GM19240 (cell line): ENCODE data around the gene HSF4.

ENCODE experiments used
- DNase-seq: peaks from one replicate; pipeline ENCODE4 v3.0.0; 2011; ENCODE audit warnings: low spot score; ENCODE audit not compliant: insufficient read length

HSF4 gene

DNA sequence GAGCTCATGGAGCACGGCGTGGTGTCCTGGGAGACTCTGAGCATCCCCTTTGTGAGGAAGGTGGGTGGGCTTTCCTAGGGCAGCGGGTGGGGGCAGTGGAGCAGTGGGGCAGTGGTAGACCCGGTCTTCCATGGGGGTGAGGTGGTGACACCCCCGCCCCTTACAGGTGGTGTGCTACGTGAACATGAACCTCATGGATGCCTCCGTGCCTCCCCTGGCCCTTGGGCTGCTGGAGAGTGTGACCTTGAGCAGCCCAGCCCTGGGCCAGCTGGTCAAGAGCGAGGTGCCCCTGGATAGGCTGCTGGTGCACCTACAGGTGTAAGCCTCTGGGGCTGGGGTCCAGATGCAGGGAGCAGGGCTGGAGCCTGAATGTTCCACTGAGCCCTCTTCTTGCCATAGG, 35.9 kb downstream of the HSF4 start:
- DNase-seq = no peak

- no peak for DNase-seq
These were observed 37.1 kb downstream of the HSF4 start for GRCh38 chr16:67201411-67202345.

DNA sequence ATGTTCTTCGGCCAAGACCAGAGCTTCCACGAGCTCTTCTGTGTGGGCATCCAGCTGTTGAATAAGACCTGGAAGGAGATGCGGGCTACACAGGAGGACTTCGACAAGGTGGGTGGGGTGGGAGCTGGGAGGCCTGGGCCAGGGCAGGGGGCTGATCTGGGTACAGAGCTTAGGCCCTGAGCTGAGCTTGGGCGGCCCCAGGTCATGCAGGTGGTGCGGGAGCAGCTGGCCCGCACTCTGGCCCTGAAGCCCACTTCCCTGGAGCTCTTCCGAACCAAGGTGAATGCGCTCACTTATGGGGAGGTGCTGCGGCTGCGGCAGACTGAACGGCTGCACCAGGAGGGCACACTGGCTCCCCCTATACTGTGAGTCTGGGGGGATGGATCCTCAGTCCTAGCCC, 37.9 kb downstream of the HSF4 start:
- DNase-seq = no peak

GRCh38 chr16:67202956-67203493, 38.5 kb downstream of the HSF4 start:
- no peak for DNase-seq

DNA sequence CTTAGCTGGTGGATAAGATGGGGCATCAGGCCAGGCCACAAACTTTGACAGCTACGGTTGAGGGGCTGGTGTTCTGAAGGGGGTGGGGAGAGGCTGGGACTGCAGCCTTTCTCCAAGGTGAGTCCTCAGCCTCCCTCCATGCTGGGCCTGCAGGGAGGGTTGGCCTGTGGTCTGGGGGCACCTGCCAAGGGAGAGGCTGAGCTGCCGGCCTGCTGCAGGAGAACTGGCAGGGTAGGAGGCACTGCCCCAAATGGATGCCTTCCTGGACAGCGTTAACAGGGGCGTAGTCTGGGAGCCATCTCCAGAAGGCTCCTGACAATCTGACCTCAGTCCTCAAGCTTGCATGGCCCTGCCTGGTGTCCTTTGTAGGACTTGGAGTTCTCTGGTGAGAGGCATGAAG, 39.5 kb downstream of the HSF4 start:
- no peak for DNase-seq

- no peak for DNase-seq
These were observed 41.7 kb downstream of the HSF4 start for GRCh38 chr16:67206129-67206837.

DNA sequence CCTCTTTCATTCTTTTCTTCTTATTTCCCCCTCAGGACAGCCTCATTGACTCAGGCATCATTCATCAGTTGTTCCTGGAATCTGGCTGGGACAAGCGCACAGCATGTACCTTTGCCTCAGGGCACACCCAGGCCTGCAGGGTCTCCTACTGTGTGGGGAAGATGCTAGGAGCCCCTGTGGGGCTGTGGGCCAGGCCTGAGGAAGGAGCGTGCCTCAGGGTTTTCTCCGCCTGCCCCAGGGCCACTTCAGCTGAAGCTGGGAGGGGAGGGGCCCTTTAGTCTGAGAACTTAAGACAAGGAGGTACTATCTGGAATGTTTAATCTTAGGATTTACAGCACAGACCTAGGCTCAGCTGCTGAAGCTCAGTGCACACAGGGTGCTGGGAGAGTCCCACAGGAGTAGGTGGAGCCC, 42.3 kb downstream of the HSF4 start:
- no peak for DNase-seq

- no peak for DNase-seq
These were observed 42.9 kb downstream of the HSF4 start for GRCh38 chr16:67207249-67208091.

GRCh38 chr16:67208154-67208896, 43.8 kb downstream of the HSF4 start:
- no peak for DNase-seq

DNA sequence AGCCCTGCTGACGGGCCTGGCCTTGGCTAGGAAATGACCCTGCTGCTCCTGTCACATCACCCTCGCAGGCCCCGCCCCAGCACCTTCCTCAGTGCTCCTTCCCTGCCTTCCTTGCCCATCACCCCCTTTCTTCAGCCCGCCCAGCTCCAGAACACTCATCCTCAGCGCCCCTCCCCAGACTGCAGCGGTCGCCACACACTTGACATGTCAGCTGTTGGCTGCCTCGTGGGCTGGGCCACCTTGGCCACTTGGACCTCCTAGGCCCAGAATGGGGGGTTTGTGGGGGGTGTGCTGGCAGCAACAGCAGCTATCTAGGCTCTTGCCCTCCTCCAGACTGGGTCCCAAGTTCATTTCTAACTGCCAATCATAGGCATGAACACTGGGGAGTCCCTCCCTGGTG, 45.0 kb downstream of the HSF4 start:
- DNase-seq = no peak

DNA sequence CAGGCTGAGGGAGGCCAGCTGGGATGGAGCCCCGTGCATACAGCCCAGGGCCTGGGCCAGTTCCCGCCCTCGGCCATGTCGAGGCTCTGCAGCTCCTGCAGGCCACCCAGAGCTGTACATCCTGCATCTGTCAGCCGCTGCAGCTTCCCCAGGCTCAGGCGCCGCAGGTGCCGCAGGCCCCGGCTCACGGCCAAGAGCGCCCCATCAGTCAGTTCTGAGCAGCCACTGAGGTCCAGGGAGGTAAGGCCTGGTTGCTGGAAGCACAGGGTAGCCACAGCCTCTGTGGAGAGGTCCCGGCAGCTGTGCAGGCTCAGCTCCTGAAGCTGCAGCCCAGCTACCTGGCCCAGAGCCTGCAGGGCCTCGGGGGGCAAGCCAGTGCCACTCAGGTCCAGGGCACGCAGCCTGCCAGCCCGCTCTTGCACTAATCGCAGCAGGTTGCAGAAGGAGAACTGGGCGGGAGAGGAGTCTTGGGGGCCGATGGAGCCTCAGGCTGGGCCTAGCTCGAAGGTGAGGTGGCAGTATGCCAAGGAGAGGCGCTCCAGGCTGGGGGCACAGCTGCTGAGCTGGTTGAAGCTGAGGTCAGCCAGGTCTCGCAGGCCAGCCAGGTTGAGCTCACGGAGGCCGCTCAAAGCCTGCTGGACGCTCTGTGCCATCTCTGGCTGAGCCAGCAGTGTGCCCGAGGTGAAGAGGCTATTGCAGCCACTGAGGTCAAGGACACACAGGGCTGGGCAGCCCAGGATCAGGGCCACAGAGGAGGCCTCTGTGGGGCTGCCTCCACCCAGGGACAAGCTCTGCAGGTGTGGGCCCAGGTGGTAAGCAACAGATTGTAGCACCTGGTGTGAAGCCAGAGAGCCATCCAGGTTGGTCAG, 45.8 kb downstream of the HSF4 start:
- DNase-seq = no peak

GRCh38 chr16:67211674-67212073, 47.1 kb downstream of the HSF4 start:
- DNase-seq = no peak

DNA sequence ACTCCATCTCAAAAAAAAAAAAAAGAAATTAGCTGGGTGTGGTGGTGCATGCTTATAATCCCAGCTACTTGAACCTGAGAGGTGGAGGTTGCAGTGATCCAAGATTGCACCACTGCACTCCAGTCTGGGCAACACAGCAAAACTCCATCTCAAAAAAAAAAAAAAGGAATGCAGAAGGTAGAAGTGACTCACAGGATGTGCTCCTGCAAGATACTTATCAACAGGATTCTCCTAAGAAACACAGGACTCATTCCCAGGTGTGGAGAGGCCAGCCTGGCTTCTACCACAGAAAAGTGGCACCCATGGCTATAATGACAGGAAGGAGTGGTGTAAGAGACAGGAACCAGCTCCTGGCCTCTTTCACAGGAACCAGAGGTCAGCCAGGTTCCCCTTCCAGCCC, 48.2 kb downstream of the HSF4 start:
- DNase-seq = no peak

GRCh38 chr16:67213197-67214019, 48.9 kb downstream of the HSF4 start:
- no peak for DNase-seq

GRCh38 chr16:67215706-67216105, 51.2 kb downstream of the HSF4 start:
- DNase-seq = no peak

DNA sequence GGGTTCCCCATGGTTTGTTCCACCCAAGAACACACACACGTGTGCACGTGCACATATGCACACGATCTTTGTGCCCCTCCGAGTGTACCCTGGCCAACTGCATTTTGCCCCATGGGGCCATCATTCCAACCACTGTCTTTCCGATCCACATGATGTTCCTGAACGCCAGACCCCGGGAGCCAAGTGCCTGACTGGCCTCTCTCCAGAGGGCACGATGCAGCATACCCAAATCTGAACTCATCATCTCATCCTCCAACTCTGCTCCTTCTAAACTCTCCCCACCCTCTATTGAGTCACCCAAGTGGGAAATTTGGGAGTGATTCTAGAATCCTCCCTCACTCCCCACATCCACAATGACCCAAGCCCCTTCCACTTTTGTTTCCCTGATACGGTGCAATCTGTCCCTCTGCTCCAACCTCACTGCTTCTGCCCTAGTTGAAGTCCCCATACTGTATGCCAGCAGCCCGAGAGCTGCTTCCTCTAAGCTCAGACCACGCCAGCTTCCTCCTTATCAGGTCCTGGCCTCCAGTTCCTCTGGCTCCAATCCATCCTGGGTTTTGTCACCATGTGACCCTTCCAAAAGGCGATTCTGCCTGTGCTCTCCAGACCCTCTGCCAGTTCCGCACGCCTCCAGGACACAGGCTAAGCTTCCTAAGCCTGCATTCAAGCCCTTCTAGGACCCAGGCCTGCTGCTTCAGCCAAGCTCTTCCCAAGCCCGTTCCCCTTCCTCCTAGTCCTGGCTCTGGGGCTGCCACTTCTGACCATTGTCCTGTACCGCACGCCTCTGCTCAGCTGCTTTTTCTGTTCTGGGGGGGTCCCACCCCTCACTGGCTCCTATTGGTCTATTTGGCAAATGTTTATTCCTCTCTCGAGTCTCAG, 52.3 kb downstream of the HSF4 start:
- no peak for DNase-seq
